HL-60 (cell line): ENCODE measurements around the gene ZBTB32.

Source experiments
- DNase-seq, 2 experiments: peaks; one replicate each; pipeline ENCODE4 v3.0.0-alpha.2; 2010 to 2020; ENCODE audit warnings: low read depth in 1 of 2, low spot score in 1 of 2
- H3K27ac ChIP-seq: fragments of 250-450 bp; sonication (Bioruptor Pico); replicated peaks from 2 replicates; pipeline ENCODE4 v1.5.1; 2020; ENCODE audit warnings: mild to moderate bottlenecking, moderate library complexity
- H3K27me3 ChIP-seq: fragments of 250-450 bp; sonication (Bioruptor Pico); 2 replicates; pipeline ENCODE4 v1.5.1; 2021; ENCODE audit warnings: mild to moderate bottlenecking, moderate library complexity; ENCODE audit not compliant: insufficient read depth, poor library complexity, severe bottlenecking
- H3K4me3 ChIP-seq: replicated peaks from 2 replicates; pipeline ENCODE4 v1.5.1; 2011; ENCODE audit warnings: mild to moderate bottlenecking, control low read depth, low read length; ENCODE audit not compliant: insufficient read depth
- GABPA ChIP-seq: IDR thresholded peaks from 2 replicates; pipeline ENCODE4 v1.6.1; 2012; ENCODE audit warnings: low read depth
- POLR2AphosphoS5 ChIP-seq: IDR thresholded peaks from 2 replicates; pipeline ENCODE4 v1.6.1; 2012; ENCODE audit warnings: low read depth
- SPI1 ChIP-seq: IDR thresholded peaks from 2 replicates; pipeline ENCODE4 v1.6.1; 2012; ENCODE audit warnings: low read depth, mild to moderate bottlenecking, borderline replicate concordance
- TF ChIP-seq, protein P1 (sequence below): IDR thresholded peaks from 2 replicates; pipeline ENCODE4 v1.6.1; 2012; ENCODE audit warnings: low read depth; ENCODE audit not compliant: insufficient replicate concordance
- TF ChIP-seq, protein P2 (sequence below): IDR thresholded peaks from one replicate; pipeline ENCODE4 v1.5.1; 2011; ENCODE audit warnings: low read length, control low read depth, inconsistent platforms; ENCODE audit not compliant: insufficient read depth

The ZBTB32 gene

DNA sequence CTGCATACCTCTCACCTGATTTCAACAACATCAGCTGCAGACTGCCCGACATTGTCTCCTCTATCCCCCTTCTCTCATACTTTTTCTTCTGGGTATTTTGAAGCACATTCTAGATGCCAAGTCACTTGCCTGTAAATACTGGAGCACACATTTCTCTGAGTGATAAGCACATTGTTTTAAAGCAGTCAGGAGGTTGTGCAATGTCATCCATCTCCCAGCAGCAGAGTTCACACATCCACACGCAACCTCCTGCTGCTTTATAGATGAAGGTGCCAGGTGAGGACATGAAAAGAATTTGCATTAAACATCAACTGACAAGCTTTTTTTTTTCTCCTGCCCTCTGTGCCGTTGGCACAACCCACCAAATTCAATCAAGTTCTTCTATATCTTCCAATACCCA, 32.5 kb upstream of the ZBTB32 start:
- TF ChIP-seq, protein P1, sequence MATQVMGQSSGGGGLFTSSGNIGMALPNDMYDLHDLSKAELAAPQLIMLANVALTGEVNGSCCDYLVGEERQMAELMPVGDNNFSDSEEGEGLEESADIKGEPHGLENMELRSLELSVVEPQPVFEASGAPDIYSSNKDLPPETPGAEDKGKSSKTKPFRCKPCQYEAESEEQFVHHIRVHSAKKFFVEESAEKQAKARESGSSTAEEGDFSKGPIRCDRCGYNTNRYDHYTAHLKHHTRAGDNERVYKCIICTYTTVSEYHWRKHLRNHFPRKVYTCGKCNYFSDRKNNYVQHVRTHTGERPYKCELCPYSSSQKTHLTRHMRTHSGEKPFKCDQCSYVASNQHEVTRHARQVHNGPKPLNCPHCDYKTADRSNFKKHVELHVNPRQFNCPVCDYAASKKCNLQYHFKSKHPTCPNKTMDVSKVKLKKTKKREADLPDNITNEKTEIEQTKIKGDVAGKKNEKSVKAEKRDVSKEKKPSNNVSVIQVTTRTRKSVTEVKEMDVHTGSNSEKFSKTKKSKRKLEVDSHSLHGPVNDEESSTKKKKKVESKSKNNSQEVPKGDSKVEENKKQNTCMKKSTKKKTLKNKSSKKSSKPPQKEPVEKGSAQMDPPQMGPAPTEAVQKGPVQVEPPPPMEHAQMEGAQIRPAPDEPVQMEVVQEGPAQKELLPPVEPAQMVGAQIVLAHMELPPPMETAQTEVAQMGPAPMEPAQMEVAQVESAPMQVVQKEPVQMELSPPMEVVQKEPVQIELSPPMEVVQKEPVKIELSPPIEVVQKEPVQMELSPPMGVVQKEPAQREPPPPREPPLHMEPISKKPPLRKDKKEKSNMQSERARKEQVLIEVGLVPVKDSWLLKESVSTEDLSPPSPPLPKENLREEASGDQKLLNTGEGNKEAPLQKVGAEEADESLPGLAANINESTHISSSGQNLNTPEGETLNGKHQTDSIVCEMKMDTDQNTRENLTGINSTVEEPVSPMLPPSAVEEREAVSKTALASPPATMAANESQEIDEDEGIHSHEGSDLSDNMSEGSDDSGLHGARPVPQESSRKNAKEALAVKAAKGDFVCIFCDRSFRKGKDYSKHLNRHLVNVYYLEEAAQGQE, result no peak
- TF ChIP-seq SPI1, result no peak
- no peak for TF ChIP-seq POLR2AphosphoS5
- no peak for TF ChIP-seq GABPA
- TF ChIP-seq, protein P2, sequence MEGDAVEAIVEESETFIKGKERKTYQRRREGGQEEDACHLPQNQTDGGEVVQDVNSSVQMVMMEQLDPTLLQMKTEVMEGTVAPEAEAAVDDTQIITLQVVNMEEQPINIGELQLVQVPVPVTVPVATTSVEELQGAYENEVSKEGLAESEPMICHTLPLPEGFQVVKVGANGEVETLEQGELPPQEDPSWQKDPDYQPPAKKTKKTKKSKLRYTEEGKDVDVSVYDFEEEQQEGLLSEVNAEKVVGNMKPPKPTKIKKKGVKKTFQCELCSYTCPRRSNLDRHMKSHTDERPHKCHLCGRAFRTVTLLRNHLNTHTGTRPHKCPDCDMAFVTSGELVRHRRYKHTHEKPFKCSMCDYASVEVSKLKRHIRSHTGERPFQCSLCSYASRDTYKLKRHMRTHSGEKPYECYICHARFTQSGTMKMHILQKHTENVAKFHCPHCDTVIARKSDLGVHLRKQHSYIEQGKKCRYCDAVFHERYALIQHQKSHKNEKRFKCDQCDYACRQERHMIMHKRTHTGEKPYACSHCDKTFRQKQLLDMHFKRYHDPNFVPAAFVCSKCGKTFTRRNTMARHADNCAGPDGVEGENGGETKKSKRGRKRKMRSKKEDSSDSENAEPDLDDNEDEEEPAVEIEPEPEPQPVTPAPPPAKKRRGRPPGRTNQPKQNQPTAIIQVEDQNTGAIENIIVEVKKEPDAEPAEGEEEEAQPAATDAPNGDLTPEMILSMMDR, result no peak
- Histone ChIP-seq H3K27ac (no peak overlapping the region), H3K27me3 (peaks cover 28% of the 10 kb centered on the region), H3K4me3 (no peak overlapping the region)
- DNase-seq, result no peak

DNA sequence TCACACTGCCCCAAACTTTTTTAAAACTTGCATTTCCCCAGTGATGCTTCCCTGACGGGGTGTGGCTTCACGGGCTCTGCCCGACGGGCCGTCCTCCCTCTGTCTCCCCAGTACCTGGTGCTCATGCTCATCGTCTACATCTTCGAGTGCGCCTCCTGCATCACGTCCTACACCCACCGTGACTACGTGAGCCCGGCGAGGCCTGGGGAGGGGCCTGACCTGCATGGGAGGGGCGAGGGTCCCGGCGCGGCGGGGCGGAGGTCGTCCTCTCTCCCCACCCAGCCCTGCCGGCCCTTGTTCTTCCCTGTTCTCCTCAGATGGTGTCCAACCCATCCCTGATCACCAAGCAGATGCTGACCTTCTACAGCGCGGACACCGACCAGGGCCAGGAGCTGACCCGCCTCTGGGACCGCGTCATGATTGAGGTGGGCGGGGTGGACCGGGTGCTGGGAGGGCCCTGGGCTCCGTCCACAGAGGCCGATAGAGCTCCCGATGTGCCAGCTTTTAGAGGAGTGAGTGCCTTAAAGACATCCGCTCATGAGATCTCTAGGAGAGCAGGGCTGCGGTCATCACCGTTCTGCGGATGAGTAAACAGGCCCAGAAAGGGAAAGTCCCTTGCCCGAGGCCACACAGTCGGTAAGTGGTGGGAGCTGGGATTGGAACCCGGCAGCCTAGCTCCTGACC, 31.1 kb upstream of the ZBTB32 start:
- Histone ChIP-seq H3K27ac (no peak overlapping the region), H3K27me3 (peaks cover 28% of the 10 kb centered on the region), H3K4me3 (no peak overlapping the region)
- no peak for DNase-seq
- TF ChIP-seq, protein P1, result no peak
- TF ChIP-seq SPI1 (no peak), GABPA (no peak), POLR2AphosphoS5 (no peak)
- TF ChIP-seq, protein P2, result no peak

DNA sequence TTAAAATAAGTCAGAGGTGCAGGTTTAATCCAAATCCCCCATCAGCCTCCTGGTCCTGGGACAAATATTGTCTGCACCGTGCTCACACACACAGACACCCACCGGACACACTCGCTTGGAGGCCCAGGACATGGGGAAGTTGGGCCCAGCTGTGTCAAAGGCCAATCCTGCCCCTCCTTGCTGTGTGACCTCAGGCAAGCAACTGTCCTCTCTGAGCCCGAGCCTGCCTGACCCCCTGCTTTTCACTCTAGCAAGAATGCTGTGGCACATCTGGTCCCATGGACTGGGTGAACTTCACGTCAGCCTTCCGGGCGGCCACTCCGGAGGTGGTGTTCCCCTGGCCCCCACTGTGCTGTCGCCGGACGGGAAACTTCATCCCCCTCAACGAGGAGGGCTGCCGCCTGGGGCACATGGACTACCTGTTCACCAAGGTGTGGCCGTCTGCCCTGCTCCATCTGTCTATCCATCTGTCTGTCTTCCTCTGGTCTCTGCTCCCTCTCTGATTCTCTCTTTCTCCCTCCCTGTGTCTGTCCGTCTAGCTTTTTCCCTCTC, 28.7 kb upstream of the ZBTB32 start:
- no peak overlapping the region for H3K4me3 ChIP-seq
- H3K27me3 ChIP-seq, result peaks cover 24% of the 10 kb centered on the region
- TF ChIP-seq, protein P2, result no peak
- TF ChIP-seq GABPA (no peak), POLR2AphosphoS5 (no peak), SPI1 (no peak)
- TF ChIP-seq, protein P1, result no peak
- no peak for DNase-seq
- H3K27ac ChIP-seq, result no peak overlapping the region
